Tibial nerve (tissue), 3 donors: Measurements from ENCODE around the gene IFNA2.

Experiments used
- CTCF ChIP-seq, 5 experiments: fragments of 200-600 bp in 3 of 5; fragments of 450-650 bp in 2 of 5; sonication (generic) in 3 of 5; IDR thresholded peaks; one replicate each; pipeline ENCODE4 v1.5.1; 2016 to 2019; ENCODE audit warnings: antibody characterized with exemption in 5 of 5, mild to moderate bottlenecking in 3 of 5, moderate library complexity in 2 of 5
- POLR2A ChIP-seq, 2 donors: fragments of 450-650 bp; IDR thresholded peaks; one replicate each; pipeline ENCODE4 v1.6.1; 2017; ENCODE audit warnings: antibody characterized with exemption in 2 of 2, mild to moderate bottlenecking in 2 of 2, moderate library complexity in 2 of 2

GRCh38 chr9:21404146-21404545 is 18.9 kb upstream of the IFNA2 start:
- no peak for TF ChIP-seq CTCF (IDR thresholded peaks at IDR 0.05)
- TF ChIP-seq POLR2A (IDR thresholded peaks at IDR 0.05): no peak
